ENCODE data around the gene DAB2. TPM values are rescaled to one million over a fixed set of nuclear protein-coding genes. Genes with fewer than 3 reads are reported as not detected.

DAB2 gene
- total and polyA plus RNA-seq, 2 of the 8 experiments (the other 6 are each of a cell fraction or from before 2014, with no cell fraction given): 2.6 to 4.9 TPM

GRCh38 chr5:39440958-39441624, 16.3 kb upstream of the DAB2 start:
- Histone ChIP-seq H2BK120ac (replicated peaks; ENCODE audit: low read depth, low read length) (no peak overlapping the region), H3K18ac (ENCODE audit: extremely low read depth, low read length) (no peak overlapping the region), H4K20me1 (replicated peaks in 1 of 2; ENCODE audit: control insufficient read depth in 1 of 2, insufficient read depth in 2 of 2, low read length in 2 of 2) (no peaks in the 10 kb centered on the region), H3K23ac (ENCODE audit: insufficient read length) (no peak overlapping the region), H3K56ac (replicated peaks; ENCODE audit: insufficient read length, low read depth, low read length) (no peak overlapping the region), H4K8ac (ENCODE audit: extremely low read depth, insufficient read depth, low read length) (no peak overlapping the region), H2BK20ac (ENCODE audit: low read length) (no peak overlapping the region), H4K5ac (ENCODE audit: insufficient read length, low read depth, low read length) (no peak overlapping the region), H2AK5ac (ENCODE audit: low read depth, low read length) (no peak overlapping the region), H3K9me3 (ENCODE audit: insufficient read depth in 2 of 2, low read depth in 1 of 2, low read length in 1 of 2) (no peaks in the 10 kb centered on the region), H3K14ac (ENCODE audit: insufficient read length) (no peak overlapping the region), H4K91ac (replicated peaks; ENCODE audit: insufficient read length, low read length) (no peak overlapping the region), H3K9ac (replicated peaks in 1 of 4; ENCODE audit: extremely low read depth in 1 of 4, low read depth in 3 of 4, low read length in 3 of 4) (no peak overlapping the region), H3K4ac (replicated peaks; ENCODE audit: insufficient read length, low read depth, low read length) (no peak overlapping the region), H3K79me1 (ENCODE audit: low read depth, low read length) (no peaks in the 10 kb centered on the region), H3K4me3 (ENCODE audit: extremely low read depth in 1 of 4, insufficient read depth in 2 of 4, low read depth in 3 of 4, low read length in 4 of 4) (no peak overlapping the region), H2BK15ac (ENCODE audit: low read length) (no peak overlapping the region), H3K79me2 (ENCODE audit: control insufficient read depth in 1 of 2, insufficient read depth in 2 of 2, low read length in 2 of 2) (no peaks in the 10 kb centered on the region), H3K27me3 (replicated peaks in 1 of 4; ENCODE audit: control insufficient read depth in 3 of 4, extremely low read depth in 1 of 4, insufficient read depth in 3 of 4, low read length in 3 of 4) (no peaks in the 10 kb centered on the region), H3K4me2 (ENCODE audit: insufficient read depth in 1 of 2, low read depth in 2 of 2, low read length in 2 of 2) (no peak overlapping the region), H3K23me2 (ENCODE audit: low read depth, low read length) (no peaks in the 10 kb centered on the region; the same call in 1 of the 2 replicates), H2BK12ac (ENCODE audit: low read depth, low read length) (no peak overlapping the region), H3K27ac (ENCODE audit: low read depth, low read length) (no peak overlapping the region), H3K4me1 (replicated peaks in 1 of 4; ENCODE audit: control insufficient read depth in 3 of 4, insufficient read depth in 4 of 4, low read length in 3 of 4) (no peaks in the 10 kb centered on the region), H2AFZ (ENCODE audit: low read length) (no peak overlapping the region), H2BK5ac (ENCODE audit: low read depth, low read length) (no peak overlapping the region), H3K36me3 (ENCODE audit: control insufficient read depth in 2 of 4, insufficient read depth in 4 of 4, low read length in 3 of 4) (no peaks in the 10 kb centered on the region)
- FAIRE-seq (no peak), DNase-seq (ENCODE audit: low read depth in 1 of 2, low spot score in 2 of 2) (no peak)
- no peak for TF ChIP-seq SP4 (IDR thresholded peaks at IDR 0.05; ENCODE audit: low read length)
- TF ChIP-seq ASH2L (IDR thresholded peaks at IDR 0.05; ENCODE audit: low read length): no peak
- no peak for TF ChIP-seq CBX5 (IDR thresholded peaks at IDR 0.05; ENCODE audit: low read depth, low read length)
- TF ChIP-seq GTF2F1 (IDR thresholded peaks at IDR 0.05; ENCODE audit: borderline replicate concordance, low read depth, low read length): no peak
- TF ChIP-seq POU5F1 (IDR thresholded peaks at IDR 0.05; ENCODE audit: low read depth, low read length): no peak
- TF ChIP-seq CEBPB (IDR thresholded peaks at IDR 0.05; ENCODE audit: low read depth, low read length): no peak
- no peak for TF ChIP-seq TCF12 (IDR thresholded peaks at IDR 0.05; ENCODE audit: low read depth, low read length)
- no peak for TF ChIP-seq JUN (IDR thresholded peaks at IDR 0.05; ENCODE audit: low read depth, low read length)
- TF ChIP-seq EGR1 (IDR thresholded peaks at IDR 0.05; ENCODE audit: borderline replicate concordance, low read depth, low read length): no peak
- TF ChIP-seq POLR2AphosphoS5 (IDR thresholded peaks at IDR 0.05; ENCODE audit: low read depth, low read length): no peak
- no peak for TF ChIP-seq SUZ12 (IDR thresholded peaks at IDR 0.05; ENCODE audit: low read length)
- no peak for TF ChIP-seq NRF1 (IDR thresholded peaks at IDR 0.05; ENCODE audit: low read depth, low read length)
- TF ChIP-seq, protein P1, sequence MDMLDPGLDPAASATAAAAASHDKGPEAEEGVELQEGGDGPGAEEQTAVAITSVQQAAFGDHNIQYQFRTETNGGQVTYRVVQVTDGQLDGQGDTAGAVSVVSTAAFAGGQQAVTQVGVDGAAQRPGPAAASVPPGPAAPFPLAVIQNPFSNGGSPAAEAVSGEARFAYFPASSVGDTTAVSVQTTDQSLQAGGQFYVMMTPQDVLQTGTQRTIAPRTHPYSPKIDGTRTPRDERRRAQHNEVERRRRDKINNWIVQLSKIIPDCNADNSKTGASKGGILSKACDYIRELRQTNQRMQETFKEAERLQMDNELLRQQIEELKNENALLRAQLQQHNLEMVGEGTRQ (IDR thresholded peaks at IDR 0.05; ENCODE audit: low read length): no peak
- CTCF ChIA-PET (ENCODE audit: partially characterized antibody): interaction anchor here (0.6 to 1.7 kb wide), 4 partner anchors 16 to 110 kb away, joined by 3 to 5 read pairs (median 3); partner anchors contain the start of gene DAB2
- 80% methylated on average over 2 of the region's 2 CpGs; no CpG with 5 or more reads in 1 of the 2 experiments for WGBS, 2 experiments (ENCODE audit: extremely low coverage in 1 of 2, insufficient coverage in 1 of 2, insufficient read length in 1 of 2, insufficient replicate concordance in 2 of 2, low coverage in 1 of 2, low lambda C conversion rate in 2 of 2, missing lambda C conversion rate in 1 of 2)
- POLR2A ChIA-PET (ENCODE audit: partially characterized antibody): interaction anchor here (2.1 kb wide), 1 partner anchor 17 kb away, joined by 4 read pairs; no protein-coding TSS in a partner anchor
